Smooth muscle cell of trachea (primary cell): ENCODE results near the gene LRRTM4. TPM values are rescaled to one million over a fixed set of nuclear protein-coding genes. Genes with fewer than 3 reads are reported as not detected.

Experiments used
- total RNA-seq: library from RNA; depleted of rRNA; stranded (reverse); fragments of >200 nt; gene quantifications from 2 replicates; pipeline ENCODE4 v1.2.1, GENCODE V29; 2014

LRRTM4 gene
- total RNA-seq: under 0.01 TPM in 1 of 2 replicates, not detected in the other

GRCh38 chr2:77521931-77522470, at the start of gene LRRTM4:
Gene LRRTM4, minus strand, starts transcription at chr2:77522376.

